ENCODE measurements around the gene CAPZB. TPM values are rescaled to one million over a fixed set of nuclear protein-coding genes. Genes with fewer than 3 reads are reported as not detected.

CAPZB gene
- total RNA-seq, 1 donor from 2014 or later, result 262 TPM

GRCh38 chr1:19496527-19496874 is 11.2 kb upstream of the CAPZB start:
- ATAC-seq, result no peak

GRCh38 chr1:19495799-19496526 is 10.6 kb upstream of the CAPZB start:
- no peak for ATAC-seq

- ATAC-seq, result no peak
Measured at GRCh38 chr1:19495000-19495656, 9.8 kb upstream of the CAPZB start.

- ATAC-seq, result no peak
Measured at GRCh38 chr1:19493547-19493946, 8.2 kb upstream of the CAPZB start.

GRCh38 chr1:19489996-19490395 is 4.7 kb upstream of the CAPZB start:
- no peak for ATAC-seq

- ATAC-seq, result no peak
Measured at GRCh38 chr1:19488136-19488535, 2.8 kb upstream of the CAPZB start.

GRCh38 chr1:19484798-19485361 is 459 bp downstream of the CAPZB start:
- ATAC-seq, result peak; percentile 21

GRCh38 chr1:19484338-19484797 is 971 bp downstream of the CAPZB start:
- ATAC-seq, result peak; percentile 1

GRCh38 chr1:19483691-19484090 is 1.6 kb downstream of the CAPZB start:
- ATAC-seq, result no peak

- no peak for ATAC-seq
Measured at GRCh38 chr1:19483261-19483660, 2.1 kb downstream of the CAPZB start.

- no peak for ATAC-seq
Measured at GRCh38 chr1:19481826-19482398, 3.4 kb downstream of the CAPZB start.

GRCh38 chr1:19480282-19480681 is 5.1 kb downstream of the CAPZB start:
- no peak for ATAC-seq

- no peak for ATAC-seq
Measured at GRCh38 chr1:19479351-19480120, 5.8 kb downstream of the CAPZB start.

- no peak for ATAC-seq
Measured at GRCh38 chr1:19478322-19478721, 7.0 kb downstream of the CAPZB start.

GRCh38 chr1:19477284-19478249 is 7.8 kb downstream of the CAPZB start:
- ATAC-seq, result peak; percentile 16

- ATAC-seq, result peak; percentile 21
Measured at GRCh38 chr1:19476450-19477190, 8.7 kb downstream of the CAPZB start.

- ATAC-seq, result no peak
Measured at GRCh38 chr1:19475296-19475695, 10.0 kb downstream of the CAPZB start.

- no peak for ATAC-seq
Measured at GRCh38 chr1:19472174-19472573, 13.2 kb downstream of the CAPZB start.

- no peak for ATAC-seq
Measured at GRCh38 chr1:19469004-19469403, 16.3 kb downstream of the CAPZB start.

- ATAC-seq, result peak; percentile 93
Measured at GRCh38 chr1:19468397-19468956, 16.9 kb downstream of the CAPZB start.
